Lower lobe of right lung (tissue), 2 donors: ENCODE results near the gene BLOC1S4. TPM values are rescaled to one million over a fixed set of nuclear protein-coding genes. Genes with fewer than 3 reads are reported as not detected.

Experiments used
- ATAC-seq, 2 donors: fragments of 200-7000 bp; cut with Tn5 transposase; one replicate each; pipeline ENCODE4 v1.9.1; 2020 to 2022; ENCODE audit warnings: mild to moderate bottlenecking in 2 of 2, moderate library complexity in 2 of 2
- DNase-seq: peaks from one replicate; pipeline ENCODE4 v3.0.0-alpha.2; 2020
- H3K27ac ChIP-seq: fragments of 200-600 bp; one replicate; pipeline ENCODE4 v1.8.0; 2022
- H3K27me3 ChIP-seq: fragments of 200-600 bp; one replicate; pipeline ENCODE4 v1.8.0; 2022; ENCODE audit warnings: low read depth
- H3K36me3 ChIP-seq: fragments of 200-600 bp; one replicate; pipeline ENCODE4 v1.8.0; 2022; ENCODE audit warnings: mild to moderate bottlenecking
- H3K4me1 ChIP-seq: fragments of 200-600 bp; one replicate; pipeline ENCODE4 v1.8.0; 2022
- H3K4me3 ChIP-seq: fragments of 200-600 bp; one replicate; pipeline ENCODE4 v1.8.0; 2022; ENCODE audit warnings: mild to moderate bottlenecking
- H3K9me3 ChIP-seq: fragments of 200-600 bp; one replicate; pipeline ENCODE4 v1.8.0; 2022
- CTCF ChIP-seq: fragments of 200-600 bp; IDR thresholded peaks from one replicate; pipeline ENCODE4 v1.8.0; 2022; ENCODE audit warnings: antibody characterized with exemption, mild to moderate bottlenecking
- intact Hi-C: fragments of 100-400 bp; cut with DNase I; formaldehyde crosslinking; loops from one replicate; pipeline ENCODE4 v1.11.0; 2022
- total RNA-seq: library from RNA; stranded (reverse); fragmentation: NEBNext Ultra II Directional; extraction: Animal tissue kit (Norgen Biotek cat#: 25700); gene quantifications from one replicate; pipeline ENCODE4 v1.2.1, GENCODE V29; 2021
- donor health status: DM: no; HTN: yes; CAD: no; lungs with severe emphysema.

BLOC1S4 gene
- total RNA-seq, 1 donor from 2014 or later: 9.0 TPM

GRCh38 chr4:6733358-6734164, 17.6 kb downstream of the BLOC1S4 start:
- ATAC-seq: no peak
- Histone ChIP-seq H3K4me1 (peaks cover 14% of the 10 kb centered on the region), H3K27ac (no peak overlapping the region), H3K4me3 (no peak overlapping the region), H3K27me3 (no peaks in the 10 kb centered on the region), H3K9me3 (no peaks in the 10 kb centered on the region), H3K36me3 (no peaks in the 10 kb centered on the region)
- no peak for DNase-seq
- intact Hi-C loops: no loop called here
- TF ChIP-seq CTCF: no peak

- intact Hi-C loops: no loop called here
- no peak for TF ChIP-seq CTCF
- no peak overlapping the region for H3K4me3 ChIP-seq
- ATAC-seq (peak in 1 of 2 donors; percentile 31), DNase-seq (no peak)
- no peaks in the 10 kb centered on the region for H3K9me3 ChIP-seq
- H3K27ac ChIP-seq: no peak overlapping the region
- H3K36me3 ChIP-seq: no peaks in the 10 kb centered on the region
- H3K4me1 ChIP-seq: peaks cover 14% of the 10 kb centered on the region
- H3K27me3 ChIP-seq: no peaks in the 10 kb centered on the region
Observed at GRCh38 chr4:6734165-6734786, 18.3 kb downstream of the BLOC1S4 start.

GRCh38 chr4:6739920-6740319, 23.9 kb downstream of the BLOC1S4 start:
- no peak for TF ChIP-seq CTCF
- H3K27me3 ChIP-seq: no peaks in the 10 kb centered on the region
- ATAC-seq (no peak), DNase-seq (no peak)
- no peak overlapping the region for H3K4me3 ChIP-seq
- intact Hi-C loops: no loop called here
- H3K36me3 ChIP-seq: no peaks in the 10 kb centered on the region
- H3K27ac ChIP-seq: no peak overlapping the region
- no peaks in the 10 kb centered on the region for H3K4me1 ChIP-seq
- H3K9me3 ChIP-seq: no peaks in the 10 kb centered on the region

- ATAC-seq (no peak), DNase-seq (no peak)
- H3K4me3 ChIP-seq: no peak overlapping the region
- no peaks in the 10 kb centered on the region for H3K4me1 ChIP-seq
- H3K36me3 ChIP-seq: no peaks in the 10 kb centered on the region
- intact Hi-C loops: no loop called here
- H3K27me3 ChIP-seq: no peaks in the 10 kb centered on the region
- TF ChIP-seq CTCF: no peak
- no peaks in the 10 kb centered on the region for H3K9me3 ChIP-seq
- no peak overlapping the region for H3K27ac ChIP-seq
Observed at GRCh38 chr4:6740347-6740746, 24.4 kb downstream of the BLOC1S4 start.

- no peak for DNase-seq
- H3K27me3 ChIP-seq: no peaks in the 10 kb centered on the region
- H3K9me3 ChIP-seq: no peaks in the 10 kb centered on the region
- no peaks in the 10 kb centered on the region for H3K36me3 ChIP-seq
- no peak for TF ChIP-seq CTCF
- intact Hi-C loops: no loop called here
- H3K27ac ChIP-seq: no peak overlapping the region
- H3K4me1 ChIP-seq: peaks cover 4% of the 10 kb centered on the region
- no peak for ATAC-seq
- H3K4me3 ChIP-seq: no peak overlapping the region
Observed at GRCh38 chr4:6742507-6742906, 26.5 kb downstream of the BLOC1S4 start.
